ACC112 (cell line): Measurements from ENCODE around the gene PKN3.

Source experiments
- H2AFZ ChIP-seq: fragments of 200-600 bp; sonication (generic); one replicate; pipeline ENCODE4 v1.6.0; 2017; ENCODE audit warnings: antibody characterized with exemption, low read length; ENCODE audit not compliant: unreplicated experiment
- H3K27ac ChIP-seq: fragments of 200-600 bp; sonication (generic); 2 replicates; pipeline ENCODE4 v1.5.1; 2014; ENCODE audit warnings: low read depth, mild to moderate bottlenecking, antibody characterized with exemption, low read length, moderate library complexity
- H3K27me3 ChIP-seq: fragments of 200-600 bp; sonication (generic); 2 replicates; pipeline ENCODE4 v1.6.1; 2014; ENCODE audit warnings: mild to moderate bottlenecking, antibody characterized with exemption, low read length, moderate library complexity, mixed read lengths; ENCODE audit not compliant: insufficient read depth
- H3K36me3 ChIP-seq: fragments of 200-600 bp; sonication (generic); 2 replicates; pipeline ENCODE4 v1.6.1; 2016; ENCODE audit warnings: mild to moderate bottlenecking, antibody characterized with exemption, low read length, moderate library complexity, mixed read lengths; ENCODE audit not compliant: insufficient read depth
- H3K4me1 ChIP-seq: fragments of 200-600 bp; sonication (generic); one replicate; pipeline ENCODE4 v1.6.1; 2016; ENCODE audit warnings: low read length, mixed read lengths; ENCODE audit not compliant: insufficient read depth, unreplicated experiment, control insufficient read depth
- H3K4me3 ChIP-seq: fragments of 200-600 bp; sonication (generic); 2 replicates; pipeline ENCODE4 v1.5.1; 2014; ENCODE audit warnings: mild to moderate bottlenecking, low read depth, low read length
- H3K79me2 ChIP-seq: fragments of 200-600 bp; sonication (generic); one replicate; pipeline ENCODE4 v1.6.0; 2016; ENCODE audit warnings: low read length; ENCODE audit not compliant: control insufficient read depth, unreplicated experiment, insufficient read depth

PKN3 gene

DNA sequence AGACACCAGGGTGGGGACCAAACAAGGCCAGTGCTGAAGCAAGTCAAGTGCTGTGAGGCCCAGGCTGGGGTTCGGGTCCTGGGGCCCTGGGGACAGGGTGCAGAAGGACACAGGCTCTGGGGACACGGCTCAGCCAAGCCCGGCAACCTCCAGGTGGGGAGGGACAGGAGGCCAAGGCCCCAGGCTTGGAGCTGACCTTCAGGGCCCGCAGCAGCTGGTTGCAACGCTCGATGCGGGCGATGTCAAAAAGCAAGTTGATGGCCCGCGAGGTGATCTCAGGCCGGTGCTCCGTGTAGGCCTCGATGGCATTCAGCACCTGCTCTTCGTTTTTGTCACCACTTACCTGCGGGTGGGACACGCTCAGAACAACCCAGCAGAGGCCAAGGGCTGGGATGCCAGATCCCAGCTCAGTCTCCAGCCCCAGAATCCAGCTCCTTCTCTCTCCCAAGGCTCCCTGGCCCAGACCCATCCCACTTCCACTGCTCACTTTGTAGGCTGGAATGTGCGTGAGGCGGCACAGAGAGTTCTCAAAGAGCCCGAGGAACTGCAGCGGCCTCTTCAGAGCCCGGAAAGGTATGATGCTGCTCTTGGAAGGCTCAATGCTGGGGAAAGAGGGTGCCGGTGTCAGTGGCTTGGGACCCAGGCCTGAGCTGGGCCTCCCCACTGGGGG, 48.8 kb downstream of the PKN3 start:
- no peaks in the 10 kb centered on the region for H3K4me1 ChIP-seq
- no peaks in the 10 kb centered on the region for H3K27me3 ChIP-seq
- no peak overlapping the region for H2AFZ ChIP-seq
- H3K79me2 ChIP-seq = no peaks in the 10 kb centered on the region
- no peak overlapping the region for H3K27ac ChIP-seq
- no peaks in the 10 kb centered on the region for H3K36me3 ChIP-seq
- H3K4me3 ChIP-seq = no peak overlapping the region

- Histone ChIP-seq H3K79me2 (no peaks in the 10 kb centered on the region), H3K4me3 (no peak overlapping the region), H3K27me3 (no peaks in the 10 kb centered on the region), H2AFZ (no peak overlapping the region), H3K36me3 (no peaks in the 10 kb centered on the region), H3K4me1 (no peaks in the 10 kb centered on the region), H3K27ac (no peak overlapping the region)
These were observed 51.3 kb downstream of the PKN3 start for GRCh38 chr9:128753627-128754026.

DNA sequence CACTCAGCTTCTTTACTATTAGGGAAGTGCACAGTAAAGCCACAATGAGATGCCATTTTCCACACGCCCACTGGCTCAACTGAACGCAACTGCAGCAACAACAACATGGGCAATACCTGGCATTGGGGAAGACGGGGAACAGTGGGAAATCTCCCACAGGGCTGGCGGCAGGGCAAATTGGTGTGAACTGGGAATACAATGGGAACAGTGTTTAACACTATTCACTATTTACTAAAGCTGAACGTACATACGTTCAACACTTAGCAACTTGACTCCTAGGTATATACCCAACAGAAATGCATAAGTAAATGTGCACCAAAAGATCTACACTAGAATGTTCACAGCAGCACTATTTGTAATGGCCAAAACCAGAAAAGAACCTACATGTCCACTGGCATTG, 55.3 kb downstream of the PKN3 start:
- Histone ChIP-seq H3K4me1 (no peaks in the 10 kb centered on the region), H3K27me3 (no peaks in the 10 kb centered on the region), H3K36me3 (no peaks in the 10 kb centered on the region), H3K27ac (no peak overlapping the region), H3K4me3 (no peak overlapping the region), H3K79me2 (no peaks in the 10 kb centered on the region), H2AFZ (no peak overlapping the region)

DNA sequence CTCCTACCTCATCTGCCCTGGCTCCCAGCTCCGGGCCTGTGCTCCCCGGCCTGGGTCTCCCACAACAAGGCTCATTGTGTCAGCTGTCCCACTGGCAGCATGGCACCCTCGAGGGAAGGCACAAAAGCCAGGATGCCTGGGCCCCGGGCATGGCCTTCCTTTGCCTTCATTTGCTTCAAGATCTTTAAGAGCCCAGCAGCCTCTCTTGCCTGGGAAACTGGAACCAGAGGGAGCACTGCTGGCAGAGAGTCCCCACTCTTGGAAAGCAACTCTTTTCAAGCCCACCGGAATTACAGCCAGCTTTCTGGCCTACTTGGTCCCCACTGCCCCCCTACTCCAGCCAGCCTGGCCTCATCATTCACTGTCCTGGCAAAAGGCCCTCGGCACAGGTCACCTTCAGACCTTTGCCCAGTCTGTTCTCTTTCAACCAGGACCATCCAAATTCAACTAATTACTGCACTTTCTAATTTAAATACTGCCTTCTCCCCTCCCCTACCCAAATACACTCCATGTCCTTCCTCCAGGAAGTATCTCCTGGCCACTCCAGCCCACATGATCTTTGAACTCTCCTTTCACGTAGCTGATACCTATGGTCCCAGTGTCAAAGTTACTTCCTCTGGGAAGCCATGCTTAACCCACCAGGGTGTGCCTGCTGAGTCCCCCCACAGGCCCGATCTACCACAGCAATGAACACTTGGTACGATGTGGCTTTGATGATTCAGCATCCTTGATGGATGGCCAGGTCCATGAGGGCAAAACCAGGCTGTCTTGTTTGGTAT, 60.6 kb downstream of the PKN3 start:
- Histone ChIP-seq H3K27ac (no peak overlapping the region), H3K4me3 (no peak overlapping the region), H2AFZ (no peak overlapping the region), H3K36me3 (no peaks in the 10 kb centered on the region), H3K4me1 (no peaks in the 10 kb centered on the region), H3K79me2 (no peaks in the 10 kb centered on the region), H3K27me3 (no peaks in the 10 kb centered on the region)

GRCh38 chr9:128764361-128764760, 62.1 kb downstream of the PKN3 start:
- no peak overlapping the region for H3K4me3 ChIP-seq
- no peaks in the 10 kb centered on the region for H3K36me3 ChIP-seq
- H3K4me1 ChIP-seq = no peaks in the 10 kb centered on the region
- no peak overlapping the region for H2AFZ ChIP-seq
- no peak overlapping the region for H3K27ac ChIP-seq
- peaks cover 5% of the 10 kb centered on the region for H3K79me2 ChIP-seq
- H3K27me3 ChIP-seq = no peaks in the 10 kb centered on the region

DNA sequence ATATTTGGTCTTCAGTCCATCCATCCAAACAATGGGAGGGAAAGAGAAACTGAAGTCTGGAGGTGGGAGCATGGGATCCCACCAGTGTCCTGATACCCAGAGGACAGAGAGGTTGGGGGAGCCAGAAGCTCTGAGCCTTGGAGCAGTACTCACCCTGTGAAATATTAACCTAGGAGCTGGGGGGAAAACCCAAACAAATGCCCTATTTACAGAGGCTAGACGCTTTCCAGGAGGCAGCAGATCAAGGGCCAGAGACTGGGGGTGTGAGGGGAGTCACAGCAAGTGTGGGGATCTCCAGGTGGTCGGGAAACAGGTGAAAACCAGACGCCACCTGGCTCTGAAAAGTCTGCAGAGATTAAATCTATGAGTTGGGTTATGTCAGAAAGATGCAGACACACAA, 63.2 kb downstream of the PKN3 start:
- Histone ChIP-seq H3K79me2 (peaks cover 8% of the 10 kb centered on the region), H3K4me3 (no peak overlapping the region), H3K27me3 (no peaks in the 10 kb centered on the region), H3K27ac (no peak overlapping the region), H3K4me1 (peaks cover 3% of the 10 kb centered on the region), H3K36me3 (no peaks in the 10 kb centered on the region), H2AFZ (no peak overlapping the region)

DNA sequence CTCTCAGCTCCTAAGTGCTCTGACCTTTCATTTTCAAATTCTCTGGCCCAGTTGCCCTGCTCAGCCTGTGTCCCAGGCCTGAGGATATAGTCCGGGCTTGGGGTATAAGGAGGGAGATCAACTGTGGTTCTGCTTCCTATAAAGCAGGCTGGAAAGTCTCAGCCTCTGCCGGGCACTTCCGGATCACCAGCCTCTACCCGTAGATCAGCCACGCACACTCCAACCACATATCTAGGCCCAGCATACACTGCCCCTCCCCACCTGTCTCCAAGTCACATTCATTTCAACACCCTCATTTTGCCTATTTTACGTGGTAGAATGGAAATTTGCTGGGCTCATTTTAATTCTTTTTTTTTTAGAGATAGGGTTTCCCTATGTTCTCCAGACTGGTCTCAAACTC, 66.3 kb downstream of the PKN3 start:
- Histone ChIP-seq H3K4me1 (peaks cover 8% of the 10 kb centered on the region), H3K36me3 (no peaks in the 10 kb centered on the region), H3K79me2 (peaks cover 14% of the 10 kb centered on the region), H3K27ac (no peak overlapping the region), H3K4me3 (no peak overlapping the region), H3K27me3 (no peaks in the 10 kb centered on the region), H2AFZ (no peak overlapping the region)
